PC-9 (cell line): ENCODE data around the gene HNRNPUL2. TPM values are rescaled to one million over a fixed set of nuclear protein-coding genes. Genes with fewer than 3 reads are reported as not detected.

Experiments used
- BruUV-seq: library from RNA; stranded (reverse); fragments of 400-500 nt; replicated peaks from 2 replicates; lab custom pipeline; 2021; lab: Mats Ljungman, UMichigan
- CTCF ChIA-PET: fragments of 300-600 bp; sonication (Branson Sonifier 250); formaldehyde crosslinking; loops from one replicate; lab custom pipeline; 2022; ENCODE audit warnings: antibody characterized with exemption; lab: Charles Lee
- POLR2A ChIA-PET: fragments of 300-600 bp; sonication (Branson Sonifier 250); formaldehyde crosslinking; loops from one replicate; lab custom pipeline; 2022; ENCODE audit warnings: antibody characterized with exemption; ENCODE audit not compliant: unreplicated experiment; lab: Charles Lee
- DNase-seq, 2 experiments: peaks; one replicate each; pipeline versions ENCODE4 v3.0.0 to v3.0.0-alpha.2; 2015 to 2022; ENCODE audit warnings: mixed read lengths in 1 of 2
- H2AFZ ChIP-seq: fragments of 200-600 bp; sonication (generic); 2 replicates; pipeline ENCODE4 v1.8.1; 2017; ENCODE audit warnings: antibody characterized with exemption
- H3F3A ChIP-seq: fragments of 200-600 bp; sonication (generic); 2 replicates; pipeline ENCODE4 v1.8.1; 2017; ENCODE audit warnings: antibody characterized with exemption, mild to moderate bottlenecking, low read depth; ENCODE audit not compliant: insufficient read depth
- H3K27ac ChIP-seq: fragments of 200-600 bp; sonication (generic); 2 replicates; pipeline ENCODE4 v1.6.1; 2016; ENCODE audit warnings: mixed run types
- H3K27me3 ChIP-seq: fragments of 200-600 bp; sonication (generic); 2 replicates; pipeline ENCODE4 v1.6.1; 2016; ENCODE audit warnings: low read depth, mixed run types; ENCODE audit not compliant: insufficient read depth
- H3K36me3 ChIP-seq: fragments of 200-600 bp; sonication (generic); 2 replicates; pipeline ENCODE4 v1.6.1; 2016; ENCODE audit warnings: low read depth, mixed run types
- H3K4me1 ChIP-seq: fragments of 200-600 bp; sonication (generic); replicated peaks from 2 replicates; pipeline ENCODE4 v1.6.1; 2016; ENCODE audit warnings: mixed run types; ENCODE audit not compliant: insufficient read depth
- H3K4me2 ChIP-seq: fragments of 200-600 bp; sonication (generic); 2 replicates; pipeline ENCODE4 v1.6.1; 2017; ENCODE audit warnings: mixed run types
- H3K4me3 ChIP-seq: fragments of 200-600 bp; sonication (generic); 2 replicates; pipeline ENCODE4 v1.6.1; 2016; ENCODE audit warnings: mixed run types
- H3K79me2 ChIP-seq: fragments of 200-600 bp; sonication (generic); 2 replicates; pipeline ENCODE4 v1.6.1; 2017; ENCODE audit warnings: low read depth, mixed run types
- H3K9me2 ChIP-seq: fragments of 200-600 bp; sonication (generic); 2 replicates; pipeline ENCODE4 v1.8.1; 2017; ENCODE audit warnings: mild to moderate bottlenecking; ENCODE audit not compliant: insufficient read depth
- H3K9me3 ChIP-seq: fragments of 200-600 bp; sonication (generic); 2 replicates; pipeline ENCODE4 v1.8.1; 2016; ENCODE audit warnings: low read depth; ENCODE audit not compliant: insufficient read depth
- H4K20me1 ChIP-seq: fragments of 200-600 bp; sonication (generic); 2 replicates; pipeline ENCODE4 v1.8.1; 2017; ENCODE audit not compliant: insufficient read depth
- EZH2 ChIP-seq: fragments of 200-600 bp; sonication (generic); IDR thresholded peaks from 2 replicates; pipeline ENCODE4 v1.8.0; 2017; ENCODE audit warnings: antibody characterized with exemption, low read depth
- intact Hi-C: fragments of 100-400 bp; cut with micrococcal nuclease; formaldehyde crosslinking; loops from one replicate; pipeline ENCODE4 v1.10.0; 2022; ENCODE audit not compliant: unreplicated experiment
- total RNA-seq: library from RNA; stranded (reverse); gene quantifications from 2 replicates; pipeline ENCODE4 v1.2.3, GENCODE V29; 2021
- TF ChIP-seq, protein P1 (sequence below): fragments of 200-600 bp; sonication (generic); conservative IDR thresholded peaks from 2 replicates; pipeline ENCODE4 v1.6.1; 2017; ENCODE audit warnings: mixed run types, antibody characterized with exemption, mild to moderate bottlenecking, moderate library complexity

The HNRNPUL2 gene
- total RNA-seq, 1 experiment from 2014 or later = 76.9 TPM

DNA sequence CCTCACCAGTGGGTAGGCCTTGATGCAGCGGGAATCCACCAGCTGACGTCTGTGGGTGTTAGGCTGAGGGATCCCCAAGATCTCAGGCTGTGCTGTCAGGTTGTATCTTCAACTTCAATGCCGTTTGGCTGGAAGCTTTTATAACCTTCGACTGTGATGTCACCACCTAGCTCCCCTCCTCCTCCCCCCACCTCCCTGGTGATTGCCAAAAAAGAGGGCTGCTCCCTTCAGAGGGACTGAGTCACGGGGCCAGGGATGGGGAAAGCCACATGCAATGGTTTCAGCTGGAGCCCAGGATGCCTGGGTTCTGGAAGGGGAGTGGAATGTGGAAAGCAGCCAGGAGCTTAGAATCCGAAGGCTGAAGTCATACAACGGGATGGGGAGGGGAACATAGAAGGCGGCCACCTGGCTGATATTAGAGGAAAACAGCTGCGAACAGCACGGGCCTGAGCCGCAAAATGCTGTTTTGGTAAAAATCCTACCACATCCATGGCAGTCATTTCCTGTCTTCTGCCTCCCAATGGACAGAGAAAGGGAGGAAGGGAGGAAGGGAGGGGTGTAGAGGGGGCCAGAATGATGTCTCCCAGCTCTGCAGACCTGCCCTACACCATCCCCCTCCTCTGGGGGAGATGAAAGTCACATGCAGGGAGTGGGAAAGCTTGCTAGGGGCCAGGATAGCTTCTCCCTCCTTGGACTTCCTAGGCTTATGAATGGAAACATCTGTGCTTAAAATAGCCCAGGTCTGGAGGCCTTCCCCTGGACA, 37.7 kb downstream of the HNRNPUL2 start, which contains the start of gene LRRN4CL:
Gene LRRN4CL, minus strand, starts transcription at position 110 of the 763 bp plus-strand sequence. CDS start 1,022 bp downstream, outside the sequence.
- Histone ChIP-seq H3F3A (peaks cover 23% of the 10 kb centered on the region), H2AFZ (no peak within 1 kb of the TSS), H3K27me3 (no peaks in the 10 kb centered on the region), H3K4me1 (no peaks in the 10 kb centered on the region), H4K20me1 (no peaks in the 10 kb centered on the region), H3K9me2 (no peaks in the 10 kb centered on the region), H3K79me2 (no peaks in the 10 kb centered on the region), H3K27ac (no peak within 1 kb of the TSS), H3K36me3 (0 out of 2 replicates have a peak, but pooled peaks cover 12% of the 10 kb centered on the region), H3K4me3 (no peak within 1 kb of the TSS), H3K4me2 (no peak within 1 kb of the TSS), H3K9me3 (no peaks in the 10 kb centered on the region)
- POLR2A ChIA-PET = no interaction called here
- no TSS peak for BruUV-seq
- TF ChIP-seq, protein P1, sequence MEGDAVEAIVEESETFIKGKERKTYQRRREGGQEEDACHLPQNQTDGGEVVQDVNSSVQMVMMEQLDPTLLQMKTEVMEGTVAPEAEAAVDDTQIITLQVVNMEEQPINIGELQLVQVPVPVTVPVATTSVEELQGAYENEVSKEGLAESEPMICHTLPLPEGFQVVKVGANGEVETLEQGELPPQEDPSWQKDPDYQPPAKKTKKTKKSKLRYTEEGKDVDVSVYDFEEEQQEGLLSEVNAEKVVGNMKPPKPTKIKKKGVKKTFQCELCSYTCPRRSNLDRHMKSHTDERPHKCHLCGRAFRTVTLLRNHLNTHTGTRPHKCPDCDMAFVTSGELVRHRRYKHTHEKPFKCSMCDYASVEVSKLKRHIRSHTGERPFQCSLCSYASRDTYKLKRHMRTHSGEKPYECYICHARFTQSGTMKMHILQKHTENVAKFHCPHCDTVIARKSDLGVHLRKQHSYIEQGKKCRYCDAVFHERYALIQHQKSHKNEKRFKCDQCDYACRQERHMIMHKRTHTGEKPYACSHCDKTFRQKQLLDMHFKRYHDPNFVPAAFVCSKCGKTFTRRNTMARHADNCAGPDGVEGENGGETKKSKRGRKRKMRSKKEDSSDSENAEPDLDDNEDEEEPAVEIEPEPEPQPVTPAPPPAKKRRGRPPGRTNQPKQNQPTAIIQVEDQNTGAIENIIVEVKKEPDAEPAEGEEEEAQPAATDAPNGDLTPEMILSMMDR = no peak
- TF ChIP-seq EZH2 = no peak
- DNase-seq = no peak
- intact Hi-C loops = no loop called here
- CTCF ChIA-PET = interaction anchor here (0.6 kb wide), 1 partner anchor 65 kb away, joined by 3 read pairs; no protein-coding TSS in a partner anchor

DNA sequence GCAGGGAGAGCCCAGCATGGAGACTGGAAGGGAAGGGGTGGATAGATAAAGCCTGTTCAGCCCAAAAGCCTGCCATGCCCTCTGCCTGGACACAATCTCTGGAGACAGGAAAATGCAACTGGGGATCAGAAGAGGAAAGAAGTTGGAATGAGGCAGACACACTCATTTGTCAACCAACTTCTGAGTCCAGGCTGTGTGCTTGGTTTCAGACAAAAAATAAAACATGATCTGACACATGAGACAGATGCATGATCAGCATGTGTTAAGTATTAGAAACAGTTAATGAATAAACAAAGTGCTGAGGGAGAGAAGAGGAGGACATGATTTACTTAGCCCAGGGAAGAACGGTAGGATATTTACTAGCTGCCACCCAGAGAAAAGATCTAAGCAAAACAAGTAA, 38.8 kb downstream of the HNRNPUL2 start:
- Histone ChIP-seq H3F3A (peaks cover 19% of the 10 kb centered on the region), H3K27me3 (no peaks in the 10 kb centered on the region), H3K4me1 (no peaks in the 10 kb centered on the region), H4K20me1 (no peaks in the 10 kb centered on the region), H3K4me2 (no peak overlapping the region), H3K4me3 (no peak overlapping the region), H3K9me3 (no peaks in the 10 kb centered on the region), H3K27ac (no peak overlapping the region), H2AFZ (no peak overlapping the region), H3K36me3 (0 out of 2 replicates have a peak, but pooled peaks cover 12% of the 10 kb centered on the region), H3K9me2 (no peaks in the 10 kb centered on the region), H3K79me2 (no peaks in the 10 kb centered on the region)
- CTCF ChIA-PET = no interaction called here
- POLR2A ChIA-PET = no interaction called here
- BruUV-seq = no TSS peak
- no peak for TF ChIP-seq EZH2
- TF ChIP-seq, protein P1 = no peak
- no peak for DNase-seq
- intact Hi-C loops = no loop called here

DNA sequence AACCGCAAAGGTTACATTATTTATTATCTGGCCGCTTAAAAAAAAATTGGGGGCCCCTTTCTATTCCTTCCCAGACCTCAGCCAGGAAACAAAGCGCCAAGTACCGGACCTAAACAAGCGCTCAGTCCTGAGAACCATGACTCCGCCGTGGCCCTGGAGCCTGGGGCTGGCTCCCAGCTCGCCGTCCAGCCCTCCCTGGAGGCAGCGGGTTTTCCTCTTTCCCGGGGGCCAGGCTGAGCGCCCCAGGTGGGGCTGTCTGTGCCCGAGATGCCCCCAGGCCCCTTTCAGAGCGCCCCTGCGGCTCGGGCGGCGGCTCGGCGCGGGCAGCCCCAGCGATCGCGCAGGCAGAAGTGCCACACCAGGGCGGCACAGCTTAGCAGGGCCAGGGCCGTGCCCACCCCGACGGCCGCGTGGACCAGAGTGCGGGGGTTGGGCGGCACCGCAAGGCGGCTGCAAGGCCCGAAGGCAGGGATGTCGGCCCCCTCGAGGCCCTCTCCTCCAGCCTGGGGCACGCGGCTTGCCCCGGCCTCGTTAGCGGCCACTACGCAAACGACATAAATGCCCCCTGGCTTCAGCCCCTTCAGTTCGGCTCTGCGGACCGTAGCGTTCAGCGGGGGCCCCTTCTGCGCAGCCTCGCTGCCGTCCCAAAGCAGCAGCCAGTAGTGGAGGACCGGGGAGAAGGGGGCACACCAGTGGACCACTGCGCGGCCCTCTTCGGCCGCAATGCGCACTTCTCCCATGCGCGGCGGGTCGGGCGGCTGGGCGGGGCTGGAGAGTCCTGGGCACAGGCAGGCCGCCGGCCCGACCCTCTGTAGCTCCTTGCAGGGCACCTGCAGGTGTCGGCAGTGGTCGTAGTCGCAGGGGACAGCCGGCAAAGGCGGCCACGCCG, 39.5 kb downstream of the HNRNPUL2 start:
- TF ChIP-seq EZH2 = no peak
- TF ChIP-seq, protein P1 = no peak
- Histone ChIP-seq H3K9me3 (no peaks in the 10 kb centered on the region), H3K4me2 (no peak overlapping the region), H4K20me1 (no peaks in the 10 kb centered on the region), H3K4me3 (no peak overlapping the region), H3K79me2 (no peaks in the 10 kb centered on the region), H3K4me1 (no peaks in the 10 kb centered on the region), H3K36me3 (0 out of 2 replicates have a peak, but pooled peaks cover 6% of the 10 kb centered on the region), H3K9me2 (no peaks in the 10 kb centered on the region), H2AFZ (no peak overlapping the region), H3K27ac (no peak overlapping the region), H3F3A (peaks cover 19% of the 10 kb centered on the region), H3K27me3 (no peaks in the 10 kb centered on the region)
- no peak for DNase-seq
- ChIA-PET POLR2A (no interaction called here), CTCF (no interaction called here)
- BruUV-seq = no TSS peak
- intact Hi-C loops = no loop called here
